Uterus (tissue), 4 donors: ENCODE measurements around the gene EXOC4. TPM values are rescaled to one million over a fixed set of nuclear protein-coding genes. Genes with fewer than 3 reads are reported as not detected.

Experiments used
- DNase-seq, 2 donors: peaks; one replicate each; pipeline ENCODE4 v3.0.0-alpha.2; 2019 to 2020
- H3K27ac ChIP-seq, 2 donors: fragments of 200-600 bp; sonication (generic); 1 replicate in 1 of 2; 2 replicates in 1 of 2; pipeline ENCODE4 v1.5.1; 2016 to 2018
- H3K27me3 ChIP-seq, 2 donors: fragments of 200-600 bp; sonication (generic); one replicate each; pipeline ENCODE4 v1.5.1; 2018 to 2019; ENCODE audit warnings: control low read depth in 1 of 2
- H3K36me3 ChIP-seq, 2 donors: fragments of 200-600 bp; sonication (generic); one replicate each; pipeline ENCODE4 v1.5.1; 2019; ENCODE audit warnings: control low read depth in 1 of 2
- H3K4me1 ChIP-seq, 2 donors: fragments of 200-600 bp; sonication (generic); one replicate each; pipeline ENCODE4 v1.5.1; 2018 to 2019; ENCODE audit warnings: control low read depth in 1 of 2
- H3K4me3 ChIP-seq, 2 donors: fragments of 200-600 bp; sonication (generic); 1 replicate in 1 of 2; 2 replicates in 1 of 2; pipeline ENCODE4 v1.5.1; 2018 to 2019; ENCODE audit warnings: mild to moderate bottlenecking in 1 of 2
- H3K9me3 ChIP-seq, 2 donors: fragments of 200-600 bp; sonication (generic); one replicate each; pipeline ENCODE4 v1.5.1; 2019; ENCODE audit warnings: control low read depth in 1 of 2
- POLR2A ChIP-seq, 2 donors: fragments of 450-650 bp; IDR thresholded peaks; one replicate each; pipeline ENCODE4 v1.6.1; 2016; ENCODE audit warnings: antibody characterized with exemption in 2 of 2, mild to moderate bottlenecking in 1 of 2, moderate library complexity in 1 of 2
- intact Hi-C: fragments of 100-400 bp; cut with DNase I; formaldehyde crosslinking; loops from one replicate; pipeline ENCODE4 v1.15.1; 2023; ENCODE audit warnings: low total_unique reads
- total RNA-seq, 4 donors: library from RNA; depleted of rRNA in 3 of 4; stranded (reverse); fragments of >200 nt in 3 of 4; gene quantifications; one replicate each; pipeline versions ENCODE4 v1.1.0 to v1.2.4, GENCODE V29; 2014 to 2023
- TF ChIP-seq, protein P1 (sequence below), 4 experiments: fragments of 200-600 bp in 2 of 4; fragments of 450-650 bp in 2 of 4; sonication (generic) in 2 of 4; IDR thresholded peaks; one replicate each; pipeline ENCODE4 v1.5.1; 2016 to 2019; ENCODE audit warnings: antibody characterized with exemption in 4 of 4, mild to moderate bottlenecking in 2 of 4, moderate library complexity in 1 of 4
- donor health status: DM: yes; HTN: yes; CAD: no.

The EXOC4 gene
- total RNA-seq, 4 donors from 2014 or later: 27.2 to 126 (median 65.4) TPM

DNA sequence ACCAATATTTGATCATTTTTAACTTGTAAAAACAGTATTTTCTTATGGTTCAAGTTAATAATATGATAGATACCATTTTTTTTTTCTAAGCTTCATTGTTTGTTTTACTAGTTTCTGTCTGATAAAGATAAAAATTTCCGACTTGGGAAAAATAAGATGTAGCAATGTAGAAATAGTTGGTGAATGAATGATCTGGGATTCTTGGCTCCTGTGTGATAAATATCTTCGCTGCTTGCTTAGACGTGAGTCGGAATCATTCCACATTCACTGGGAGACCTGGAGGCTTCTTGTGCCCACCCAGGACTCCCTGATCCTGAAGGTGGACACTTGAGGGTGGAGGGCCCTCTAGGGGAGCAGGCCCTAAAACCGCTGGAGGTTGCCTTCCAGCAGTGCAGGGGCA lies 47.9 kb downstream of the EXOC4 start:
- Histone ChIP-seq H3K4me1 (no peaks in the 10 kb centered on the region), H3K9me3 (no peaks in the 10 kb centered on the region), H3K27ac (no peak overlapping the region), H3K36me3 (no peaks in the 10 kb centered on the region), H3K27me3 (no peaks in the 10 kb centered on the region), H3K4me3 (no peak overlapping the region)
- intact Hi-C loops: no loop called here
- DNase-seq: no peak
- no peak for TF ChIP-seq POLR2A (IDR thresholded peaks at IDR 0.05)
- TF ChIP-seq, protein P1, sequence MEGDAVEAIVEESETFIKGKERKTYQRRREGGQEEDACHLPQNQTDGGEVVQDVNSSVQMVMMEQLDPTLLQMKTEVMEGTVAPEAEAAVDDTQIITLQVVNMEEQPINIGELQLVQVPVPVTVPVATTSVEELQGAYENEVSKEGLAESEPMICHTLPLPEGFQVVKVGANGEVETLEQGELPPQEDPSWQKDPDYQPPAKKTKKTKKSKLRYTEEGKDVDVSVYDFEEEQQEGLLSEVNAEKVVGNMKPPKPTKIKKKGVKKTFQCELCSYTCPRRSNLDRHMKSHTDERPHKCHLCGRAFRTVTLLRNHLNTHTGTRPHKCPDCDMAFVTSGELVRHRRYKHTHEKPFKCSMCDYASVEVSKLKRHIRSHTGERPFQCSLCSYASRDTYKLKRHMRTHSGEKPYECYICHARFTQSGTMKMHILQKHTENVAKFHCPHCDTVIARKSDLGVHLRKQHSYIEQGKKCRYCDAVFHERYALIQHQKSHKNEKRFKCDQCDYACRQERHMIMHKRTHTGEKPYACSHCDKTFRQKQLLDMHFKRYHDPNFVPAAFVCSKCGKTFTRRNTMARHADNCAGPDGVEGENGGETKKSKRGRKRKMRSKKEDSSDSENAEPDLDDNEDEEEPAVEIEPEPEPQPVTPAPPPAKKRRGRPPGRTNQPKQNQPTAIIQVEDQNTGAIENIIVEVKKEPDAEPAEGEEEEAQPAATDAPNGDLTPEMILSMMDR (IDR thresholded peaks at IDR 0.05): no peak

DNA sequence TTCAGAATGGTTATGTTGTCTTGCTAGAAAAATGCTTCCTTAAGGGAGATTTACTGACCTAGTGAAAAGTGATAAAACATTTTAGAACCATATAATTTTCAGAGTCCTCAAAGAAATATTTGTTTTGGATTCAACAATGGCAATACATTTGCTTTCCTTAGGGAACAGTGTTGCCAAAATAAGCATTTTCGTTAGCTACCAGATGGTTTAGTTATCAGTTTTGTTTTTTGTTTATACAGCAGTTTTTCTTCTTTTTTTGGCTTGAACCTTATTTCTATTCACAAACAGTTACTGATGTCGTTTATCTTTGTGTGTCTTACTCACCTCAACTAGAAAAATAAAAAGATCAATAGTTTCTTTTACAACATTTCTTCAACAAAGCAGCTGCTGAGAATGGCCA lies 48.6 kb downstream of the EXOC4 start:
- H3K9me3 ChIP-seq: no peaks in the 10 kb centered on the region
- TF ChIP-seq, protein P1 (IDR thresholded peaks at IDR 0.05): no peak
- TF ChIP-seq POLR2A (IDR thresholded peaks at IDR 0.05): no peak
- H3K4me3 ChIP-seq: no peak overlapping the region
- H3K27ac ChIP-seq: no peak overlapping the region
- H3K36me3 ChIP-seq: no peaks in the 10 kb centered on the region
- intact Hi-C loops: no loop called here
- no peak for DNase-seq
- no peaks in the 10 kb centered on the region for H3K4me1 ChIP-seq
- no peaks in the 10 kb centered on the region for H3K27me3 ChIP-seq

DNA sequence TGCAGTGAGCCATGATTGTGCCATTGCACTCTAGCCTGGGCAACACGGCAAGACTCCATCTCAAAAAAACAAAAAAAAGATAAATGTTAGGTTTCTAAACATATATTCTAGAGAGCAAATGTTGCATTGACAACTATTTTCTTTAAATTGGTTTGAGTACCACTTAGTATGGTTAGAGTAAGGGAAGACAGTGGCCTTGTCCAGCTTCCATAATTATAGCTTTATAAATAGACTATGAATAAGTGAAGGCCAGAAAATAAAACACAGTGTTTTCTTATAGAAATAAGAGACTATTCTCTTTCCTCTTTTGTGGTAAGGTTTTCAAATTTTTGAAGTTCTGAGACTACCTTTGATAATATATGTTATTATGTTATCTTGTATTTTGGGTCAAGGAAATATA lies 50.5 kb downstream of the EXOC4 start:
- no peaks in the 10 kb centered on the region for H3K4me1 ChIP-seq
- no peak overlapping the region for H3K27ac ChIP-seq
- H3K4me3 ChIP-seq: no peak overlapping the region
- intact Hi-C loops: no loop called here
- H3K9me3 ChIP-seq: no peaks in the 10 kb centered on the region
- TF ChIP-seq, protein P1 (IDR thresholded peaks at IDR 0.05): no peak
- no peak for DNase-seq
- no peaks in the 10 kb centered on the region for H3K36me3 ChIP-seq
- H3K27me3 ChIP-seq: no peaks in the 10 kb centered on the region

DNA sequence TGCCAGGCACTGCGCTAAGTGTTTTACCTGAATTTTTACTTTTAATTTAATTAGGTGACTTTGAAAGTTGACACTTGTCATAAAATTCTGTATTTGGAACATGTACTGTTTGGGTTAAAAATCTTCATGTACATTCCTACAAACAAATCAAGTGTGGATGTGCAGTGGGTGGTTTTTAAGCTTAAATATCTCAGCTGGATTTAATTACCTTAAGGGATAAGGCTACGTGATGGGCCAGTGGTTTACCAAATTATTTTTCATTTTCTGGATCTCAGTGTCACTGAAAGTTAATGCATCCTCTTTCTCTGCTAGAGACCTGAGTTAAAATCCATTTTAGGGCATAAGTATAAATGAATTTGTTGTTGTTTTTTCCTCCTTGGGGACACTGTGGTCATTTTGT lies 51.1 kb downstream of the EXOC4 start:
- Histone ChIP-seq H3K27ac (no peak overlapping the region), H3K9me3 (no peaks in the 10 kb centered on the region), H3K4me3 (no peak overlapping the region), H3K4me1 (no peaks in the 10 kb centered on the region), H3K36me3 (no peaks in the 10 kb centered on the region), H3K27me3 (no peaks in the 10 kb centered on the region)
- intact Hi-C loops: no loop called here
- DNase-seq: no peak
- TF ChIP-seq POLR2A (IDR thresholded peaks at IDR 0.05): no peak
- TF ChIP-seq, protein P1 (IDR thresholded peaks at IDR 0.05): no peak

DNA sequence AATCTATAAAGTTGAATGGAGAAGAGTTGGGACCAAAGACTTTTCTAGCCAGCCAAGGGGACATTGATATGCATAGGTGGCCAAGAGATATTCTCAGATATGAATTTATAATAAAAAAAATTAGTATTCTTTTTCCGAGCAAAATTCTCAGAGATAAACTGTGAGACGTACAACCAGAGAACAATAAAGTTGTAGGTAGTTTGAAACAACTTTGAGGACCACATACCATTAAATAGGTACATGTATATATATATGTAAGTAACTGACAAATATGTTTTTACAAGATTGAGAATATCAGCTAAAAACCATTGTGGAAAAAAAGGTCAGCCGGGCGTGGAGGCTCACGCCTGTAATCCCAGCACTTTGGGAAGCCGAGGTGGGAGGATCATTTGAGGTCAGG lies 56.5 kb downstream of the EXOC4 start:
- H3K27me3 ChIP-seq: no peaks in the 10 kb centered on the region
- no peak for DNase-seq
- no peak overlapping the region for H3K4me3 ChIP-seq
- intact Hi-C loops: no loop called here
- H3K36me3 ChIP-seq: no peaks in the 10 kb centered on the region
- H3K4me1 ChIP-seq: no peaks in the 10 kb centered on the region
- no peak for TF ChIP-seq POLR2A (IDR thresholded peaks at IDR 0.05)
- TF ChIP-seq, protein P1 (IDR thresholded peaks at IDR 0.05): no peak
- H3K9me3 ChIP-seq: no peaks in the 10 kb centered on the region
- H3K27ac ChIP-seq: no peak overlapping the region
